Fibroblast of skin of right quadriceps (primary cell): Measurements from ENCODE around the gene PISD.
A peak's percentile ranks its signal among the peaks of the same experiment; 100 is the strongest.
"Not testable (repeated sequence)": the region's sequence is repeated elsewhere in the genome, so short reads cannot be mapped to it uniquely, and the experiment has no call there.

Source experiments
- DNase-seq: peaks from one replicate; pipeline ENCODE4 v3.0.0-alpha.2; 2013

The PISD gene

GRCh38 chr22:31604746-31605705 is 57.0 kb downstream of the PISD start:
- DNase-seq: no peak

GRCh38 chr22:31604137-31604705 is 57.8 kb downstream of the PISD start:
- no peak for DNase-seq

GRCh38 chr22:31603574-31603973 is 58.4 kb downstream of the PISD start:
- no peak for DNase-seq

GRCh38 chr22:31603081-31603525 is 58.9 kb downstream of the PISD start:
- no peak for DNase-seq

GRCh38 chr22:31602259-31602952 is 59.6 kb downstream of the PISD start:
- DNase-seq: peak; percentile 89

GRCh38 chr22:31595271-31595670 is 66.7 kb downstream of the PISD start:
- no peak for DNase-seq

- DNase-seq: not testable (repeated sequence)
These were observed 71.9 kb downstream of the PISD start for GRCh38 chr22:31590161-31590560.

- no peak for DNase-seq
These were observed 72.9 kb downstream of the PISD start for GRCh38 chr22:31588970-31589675.

GRCh38 chr22:31586137-31586920 is 75.7 kb downstream of the PISD start:
- no peak for DNase-seq

- DNase-seq: peak; percentile 39
These were observed 76.7 kb downstream of the PISD start for GRCh38 chr22:31585161-31585859.

GRCh38 chr22:31584804-31585160 is 77.2 kb downstream of the PISD start:
- no peak for DNase-seq

GRCh38 chr22:31583861-31584485 is 78.0 kb downstream of the PISD start:
- DNase-seq: peak; percentile 64

GRCh38 chr22:31579835-31580242 is 82.2 kb downstream of the PISD start:
- DNase-seq: no peak

- no peak for DNase-seq
These were observed 83.8 kb downstream of the PISD start for GRCh38 chr22:31578171-31578570.

GRCh38 chr22:31577711-31578110 is 84.3 kb downstream of the PISD start:
- DNase-seq: no peak

GRCh38 chr22:31575190-31575589 is 86.8 kb downstream of the PISD start:
- DNase-seq: no peak

- DNase-seq: no peak
These were observed 87.9 kb downstream of the PISD start for GRCh38 chr22:31574055-31574670.

GRCh38 chr22:31572939-31573338 is 89.1 kb downstream of the PISD start:
- DNase-seq: no peak

- DNase-seq: no peak
These were observed 92.9 kb downstream of the PISD start for GRCh38 chr22:31569126-31569525.
